Heart right ventricle (tissue), 16 donors: ENCODE results near the gene DNAJC4. TPM values are rescaled to one million over a fixed set of nuclear protein-coding genes. Genes with fewer than 3 reads are reported as not detected.

Experiments used
- ATAC-seq, 8 donors: fragments of 200-7000 bp; cut with Tn5 transposase; one replicate each; pipeline ENCODE4 v1.9.1; 2020; ENCODE audit warnings: mild to moderate bottlenecking in 8 of 8, moderate library complexity in 8 of 8, moderate number of reproducible peaks in 1 of 8
- DNase-seq, 2 donors: peaks; one replicate each; pipeline ENCODE4 v3.0.0-alpha.2; 2020
- H3K27ac ChIP-seq, 10 donors: fragments of 200-600 bp; sonication (generic) in 2 of 10; one replicate each; pipeline versions ENCODE4 v1.5.0 to v1.8.0; 2020 to 2022; ENCODE audit warnings: mild to moderate bottlenecking in 3 of 10
- H3K27me3 ChIP-seq, 7 donors: fragments of 200-600 bp; one replicate each; pipeline ENCODE4 v1.8.0; 2021 to 2022; ENCODE audit warnings: mild to moderate bottlenecking in 2 of 7
- H3K36me3 ChIP-seq, 9 donors: fragments of 200-600 bp; sonication (generic) in 1 of 9; one replicate each; pipeline versions ENCODE4 v1.5.0 to v1.8.0; 2020 to 2022; ENCODE audit warnings: mild to moderate bottlenecking in 2 of 9
- H3K4me1 ChIP-seq, 9 donors: fragments of 200-600 bp; sonication (generic) in 1 of 9; one replicate each; pipeline versions ENCODE4 v1.5.0 to v1.8.0; 2020 to 2022; ENCODE audit warnings: mild to moderate bottlenecking in 4 of 9
- H3K4me3 ChIP-seq, 10 donors: fragments of 200-600 bp; sonication (generic) in 2 of 10; one replicate each; pipeline versions ENCODE4 v1.5.0 to v1.8.0; 2020 to 2022; ENCODE audit warnings: mild to moderate bottlenecking in 7 of 10, moderate library complexity in 2 of 10
- H3K9me3 ChIP-seq, 11 donors: fragments of 200-600 bp in 10 of 11; sonication (generic) in 2 of 11; one replicate each; pipeline versions ENCODE4 v1.5.0 to v1.8.0; 2013 to 2022; ENCODE audit warnings: mild to moderate bottlenecking in 2 of 11, control low read depth in 1 of 11, moderate library complexity in 1 of 11
- CTCF ChIP-seq, 9 donors: fragments of 200-600 bp; sonication (generic) in 2 of 9; IDR thresholded peaks; one replicate each; pipeline versions ENCODE4 v1.5.0 to v1.8.0; 2021 to 2022; ENCODE audit warnings: antibody characterized with exemption in 9 of 9, mild to moderate bottlenecking in 5 of 9, moderate library complexity in 1 of 9
- WGBS, 2 donors: extraction: QIAGEN DNeasy Blood & Tissue Kit; methylation state at CpG; one replicate each; pipeline ENCODE4 v1.1.7; 2013; ENCODE audit warnings: inconsistent platforms in 1 of 2; 5-methylcytosine and 5-hydroxymethylcytosine counted together
- intact Hi-C, 10 donors: fragments of 100-400 bp; cut with DNase I; formaldehyde crosslinking; loops; one replicate each; pipeline versions ENCODE4 v1.11.1 to v1.14.2; 2022
- polyA plus RNA-seq, 2 donors: library from polyadenylated mRNA; stranded (reverse); fragments of 200-250 nt; gene quantifications; one replicate each; pipeline ENCODE4 v1.2.3, GENCODE V29; 2013
- total RNA-seq, 10 donors: library from RNA; stranded (reverse); fragmentation: NEBNext Ultra II Directional in 3 of 10; extraction: Animal tissue kit (Norgen Biotek cat#: 25700) in 3 of 10; gene quantifications; one replicate each; pipeline versions ENCODE4 v1.2.1 to v1.2.4, GENCODE V29; 2021 to 2023
- donor health status: Arrhythmogenic right ventricular cardiomyopathy.
- donor health status: ischemic (EF 13 %, LVEDD 7.1; RV severe dilation, severe dysfunction).
- donor health status: healthy with polysubstance abuse.
- donor health status: DM: no; HTN: yes; CAD: no.
- donor health status: DM: no; HTN: no; CAD: no.
- donor health status: ischemic (EF 25% LVEDD 6.9; RV normal size, moderate dysfunction).
- donor health status: ischemic (EF 25% LVEDD 5.7; RV mildly dilated, moderate dysfunction).
- donor health status: healthy.
- donor health status: DM: yes; HTN: yes; CAD: no.
- donor health status: Ischemic cardiomyopathy.
- donor health status: ischemic (EF 35%, LVEDD 5.7; RV mildly dilated, moderate dysfunction).
- donor health status: nonischemic (EF 11% LVEDD 7.7; RV severe dilation, severe dysfunction).
- donor health status: DM: yes; HTN: yes; CAD: no.
- donor health status: PGD.
- donor health status: ischemic (EF 29% LVEDD 5.4; RV normal size, mild dysfunction).
- donor health status: nonischemic (EF 23%, LVEDD 6.1; RV moderate dilation, normal function).

Gene DNAJC4
- total and polyA plus RNA-seq, 12 donors, result 46.6 to 173 (median 52.0) TPM

GRCh38 chr11:64232182-64232966, 2.0 kb downstream of the DNAJC4 start:
- Histone ChIP-seq H3K4me1 (peaks cover 5 to 70% (median 52%) of the 10 kb centered on the region in 9 donors), H3K9me3 (no peaks in the 10 kb centered on the region), H3K4me3 (no peak overlapping the region), H3K36me3 (peaks cover 0 to 10% (median 0%) of the 10 kb centered on the region in 9 donors), H3K27me3 (no peaks in the 10 kb centered on the region), H3K27ac (peak overlapping the region in 1 of 10 donors; percentile 99)
- intact Hi-C loops, result no loop called here
- no peak for TF ChIP-seq CTCF (IDR thresholded peaks at IDR 0.05)
- WGBS, 2 donors, result 86% methylated on average over 15 of the region's 15 CpGs
- ATAC-seq, result no peak
- DNase-seq, result no peak

GRCh38 chr11:64232967-64233315, 2.6 kb downstream of the DNAJC4 start:
- no peak for TF ChIP-seq CTCF (IDR thresholded peaks at IDR 0.05)
- ATAC-seq (no peak), DNase-seq (no peak)
- H3K27ac ChIP-seq, result peak overlapping the region in 1 of 10 donors; percentile 31
- H3K36me3 ChIP-seq, result peaks cover 0 to 16% (median 0%) of the 10 kb centered on the region in 9 donors
- WGBS, 2 donors, result 88 to 92% methylated on average over 8 of the region's 8 CpGs
- intact Hi-C loops, result no loop called here
- no peaks in the 10 kb centered on the region for H3K9me3 ChIP-seq
- no peak overlapping the region for H3K4me3 ChIP-seq
- H3K27me3 ChIP-seq, result no peaks in the 10 kb centered on the region
- H3K4me1 ChIP-seq, result peaks cover 2 to 70% (median 47%) of the 10 kb centered on the region in 9 donors

- peak; percentile 74 to 84 for DNase-seq
- H3K27me3 ChIP-seq, result no peaks in the 10 kb centered on the region
- peak within 1 kb of the TSS; percentile 58 to 85 (median 75) for H3K4me3 ChIP-seq
- intact Hi-C loops, result no loop called here
- peak within 1 kb of the TSS; percentile 86 to 96 (median 91) for H3K27ac ChIP-seq
- ATAC-seq, result peak; percentile 46 to 69 (median 59)
- no peaks in the 10 kb centered on the region for H3K9me3 ChIP-seq
- TF ChIP-seq CTCF (IDR thresholded peaks at IDR 0.05), result no peak
- H3K4me1 ChIP-seq, result peaks cover 2 to 71% (median 46%) of the 10 kb centered on the region in 9 donors
- peaks cover 0 to 25% (median 0%) of the 10 kb centered on the region in 9 donors for H3K36me3 ChIP-seq
- 2% methylated on average over 45 to 61 of the region's 62 CpGs for WGBS, 2 donors
These were observed 3.7 kb downstream of the DNAJC4 start, which contains the start of gene VEGFB for GRCh38 chr11:64233913-64234586. VEGFB (plus strand) TSS chr11:64234584; CDS start chr11:64234834, 250 bp downstream.

GRCh38 chr11:64234647-64235379, 4.5 kb downstream of the DNAJC4 start:
- no peaks in the 10 kb centered on the region for H3K27me3 ChIP-seq
- H3K4me1 ChIP-seq, result peaks cover 2 to 71% (median 41%) of the 10 kb centered on the region in 9 donors
- no peaks in the 10 kb centered on the region for H3K9me3 ChIP-seq
- ATAC-seq, result peak; percentile 11 to 47 (median 30)
- H3K4me3 ChIP-seq, result peak overlapping the region; percentile 53 to 85 (median 72)
- intact Hi-C loops, result no loop called here
- H3K27ac ChIP-seq, result peak overlapping the region; percentile 86 to 96 (median 91)
- 3 to 4% methylated on average over 44 to 65 of the region's 80 CpGs for WGBS, 2 donors
- DNase-seq, result peak in 1 of 2 donors; percentile 69
- H3K36me3 ChIP-seq, result peaks cover 0 to 30% (median 0%) of the 10 kb centered on the region in 9 donors
- TF ChIP-seq CTCF (IDR thresholded peaks at IDR 0.05), result peak in 2 of 9 donors; percentile 5 to 32
